Measurements from ENCODE around the gene ABHD16B. TPM values are rescaled to one million over a fixed set of nuclear protein-coding genes. Genes with fewer than 3 reads are reported as not detected.

The ABHD16B gene
- total RNA-seq, 1 experiment from 2014 or later = 0.24 TPM

DNA sequence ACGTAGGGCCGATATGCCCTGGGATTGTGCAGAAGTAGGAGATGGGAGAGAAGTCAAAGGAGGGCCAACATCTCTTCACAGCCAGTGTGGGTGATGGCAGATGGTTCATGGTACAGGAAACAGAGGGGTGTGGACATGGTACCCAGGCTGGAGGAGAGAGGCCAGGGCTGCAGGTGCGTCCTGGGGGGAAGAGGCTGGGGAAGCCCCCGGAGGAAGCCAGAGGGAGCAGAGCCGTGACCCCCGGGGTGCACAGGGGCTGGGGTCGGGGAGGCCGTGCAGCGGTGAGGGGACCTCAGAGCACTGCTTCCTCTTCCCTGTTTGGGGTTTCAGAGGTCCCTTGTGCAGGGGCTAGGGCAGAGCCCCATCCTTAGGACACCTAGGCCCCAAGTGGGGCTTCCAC, 19.0 kb upstream of the ABHD16B start:
- H3K4me1 Mint-ChIP-seq (ENCODE audit: low read depth, unreplicated experiment) = no peaks in the 10 kb centered on the region
- H3K4me3 Mint-ChIP-seq (ENCODE audit: low read depth, unreplicated experiment) = no peak overlapping the region
- TF ChIP-seq, protein P1, sequence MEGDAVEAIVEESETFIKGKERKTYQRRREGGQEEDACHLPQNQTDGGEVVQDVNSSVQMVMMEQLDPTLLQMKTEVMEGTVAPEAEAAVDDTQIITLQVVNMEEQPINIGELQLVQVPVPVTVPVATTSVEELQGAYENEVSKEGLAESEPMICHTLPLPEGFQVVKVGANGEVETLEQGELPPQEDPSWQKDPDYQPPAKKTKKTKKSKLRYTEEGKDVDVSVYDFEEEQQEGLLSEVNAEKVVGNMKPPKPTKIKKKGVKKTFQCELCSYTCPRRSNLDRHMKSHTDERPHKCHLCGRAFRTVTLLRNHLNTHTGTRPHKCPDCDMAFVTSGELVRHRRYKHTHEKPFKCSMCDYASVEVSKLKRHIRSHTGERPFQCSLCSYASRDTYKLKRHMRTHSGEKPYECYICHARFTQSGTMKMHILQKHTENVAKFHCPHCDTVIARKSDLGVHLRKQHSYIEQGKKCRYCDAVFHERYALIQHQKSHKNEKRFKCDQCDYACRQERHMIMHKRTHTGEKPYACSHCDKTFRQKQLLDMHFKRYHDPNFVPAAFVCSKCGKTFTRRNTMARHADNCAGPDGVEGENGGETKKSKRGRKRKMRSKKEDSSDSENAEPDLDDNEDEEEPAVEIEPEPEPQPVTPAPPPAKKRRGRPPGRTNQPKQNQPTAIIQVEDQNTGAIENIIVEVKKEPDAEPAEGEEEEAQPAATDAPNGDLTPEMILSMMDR (IDR thresholded peaks at IDR 0.05; ENCODE audit: unreplicated experiment) = no peak
- peaks cover 43% of the 10 kb centered on the region for H3K27me3 Mint-ChIP-seq (ENCODE audit: unreplicated experiment)
- BruUV-seq (replicated peaks) = no TSS peak
- no peaks in the 10 kb centered on the region for H3K9me3 Mint-ChIP-seq (ENCODE audit: low read depth, unreplicated experiment)
- CTCF ChIA-PET = no interaction called here
- peaks cover 9% of the 10 kb centered on the region for H3K36me3 Mint-ChIP-seq (ENCODE audit: insufficient read depth, unreplicated experiment)
- DNase-seq = no peak
- no peak overlapping the region for H3K27ac Mint-ChIP-seq (ENCODE audit: unreplicated experiment)
- intact Hi-C loops (cut with micrococcal nuclease; ENCODE audit: unreplicated experiment) = no loop called here

DNA sequence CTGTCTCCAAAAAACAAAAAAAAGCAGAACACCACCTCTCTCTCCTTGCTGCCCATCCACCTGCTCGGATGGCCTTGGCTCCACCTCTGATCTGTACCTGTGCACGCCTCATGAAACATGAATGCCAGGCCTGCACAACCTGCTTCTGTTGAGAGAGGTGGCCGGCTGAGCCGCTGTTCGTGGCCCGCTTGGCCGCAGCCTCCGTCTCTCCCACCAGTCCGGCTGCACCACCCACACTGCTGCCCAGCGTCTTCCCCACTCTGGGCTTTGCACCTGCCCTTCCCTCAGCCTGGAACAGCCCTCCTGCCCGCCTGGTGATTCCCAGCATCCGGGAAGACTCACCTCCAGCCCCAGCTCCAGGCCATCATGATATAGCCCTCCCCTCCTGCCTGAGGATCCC, 18.1 kb upstream of the ABHD16B start:
- TF ChIP-seq, protein P1 (IDR thresholded peaks at IDR 0.05; ENCODE audit: unreplicated experiment) = no peak
- no peak for DNase-seq
- intact Hi-C loops (cut with micrococcal nuclease; ENCODE audit: unreplicated experiment) = no loop called here
- H3K27ac Mint-ChIP-seq (ENCODE audit: unreplicated experiment) = no peak overlapping the region
- no peaks in the 10 kb centered on the region for H3K4me1 Mint-ChIP-seq (ENCODE audit: low read depth, unreplicated experiment)
- peaks cover 43% of the 10 kb centered on the region for H3K27me3 Mint-ChIP-seq (ENCODE audit: unreplicated experiment)
- H3K4me3 Mint-ChIP-seq (ENCODE audit: low read depth, unreplicated experiment) = no peak overlapping the region
- CTCF ChIA-PET = interaction anchor here (0.9 kb wide), 1 partner anchor 21 kb away, joined by 3 read pairs; no protein-coding TSS in a partner anchor
- peaks cover 9% of the 10 kb centered on the region for H3K36me3 Mint-ChIP-seq (ENCODE audit: insufficient read depth, unreplicated experiment)
- no TSS peak for BruUV-seq (replicated peaks)
- no peaks in the 10 kb centered on the region for H3K9me3 Mint-ChIP-seq (ENCODE audit: low read depth, unreplicated experiment)

DNA sequence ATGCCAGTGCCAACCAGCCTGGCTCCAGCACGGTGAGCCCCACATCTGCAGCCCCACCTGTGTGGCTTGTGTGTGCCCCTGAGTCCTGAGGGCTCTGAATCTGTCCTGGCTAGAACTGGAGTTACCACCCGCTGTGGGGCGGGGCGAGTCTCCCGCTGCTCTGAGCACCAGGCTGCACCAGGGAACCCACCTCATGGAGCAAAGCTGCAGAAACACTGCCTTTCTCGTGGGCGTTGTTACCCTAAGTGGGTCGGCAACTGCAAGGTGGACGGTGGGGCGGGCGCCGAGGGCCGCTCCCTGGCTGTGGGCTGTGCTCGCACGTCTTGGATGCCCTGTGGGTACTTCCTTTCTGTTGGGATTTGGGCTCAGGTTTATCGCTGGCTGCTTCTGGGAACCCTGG, 17.5 kb upstream of the ABHD16B start:
- TF ChIP-seq, protein P1 (IDR thresholded peaks at IDR 0.05; ENCODE audit: unreplicated experiment) = no peak
- no peaks in the 10 kb centered on the region for H3K9me3 Mint-ChIP-seq (ENCODE audit: low read depth, unreplicated experiment)
- H3K4me3 Mint-ChIP-seq (ENCODE audit: low read depth, unreplicated experiment) = no peak overlapping the region
- H3K27ac Mint-ChIP-seq (ENCODE audit: unreplicated experiment) = no peak overlapping the region
- CTCF ChIA-PET = no interaction called here
- no peak for DNase-seq
- intact Hi-C loops (cut with micrococcal nuclease; ENCODE audit: unreplicated experiment) = no loop called here
- no TSS peak for BruUV-seq (replicated peaks)
- no peaks in the 10 kb centered on the region for H3K4me1 Mint-ChIP-seq (ENCODE audit: low read depth, unreplicated experiment)
- H3K27me3 Mint-ChIP-seq (ENCODE audit: unreplicated experiment) = peaks cover 43% of the 10 kb centered on the region
- peaks cover 9% of the 10 kb centered on the region for H3K36me3 Mint-ChIP-seq (ENCODE audit: insufficient read depth, unreplicated experiment)

DNA sequence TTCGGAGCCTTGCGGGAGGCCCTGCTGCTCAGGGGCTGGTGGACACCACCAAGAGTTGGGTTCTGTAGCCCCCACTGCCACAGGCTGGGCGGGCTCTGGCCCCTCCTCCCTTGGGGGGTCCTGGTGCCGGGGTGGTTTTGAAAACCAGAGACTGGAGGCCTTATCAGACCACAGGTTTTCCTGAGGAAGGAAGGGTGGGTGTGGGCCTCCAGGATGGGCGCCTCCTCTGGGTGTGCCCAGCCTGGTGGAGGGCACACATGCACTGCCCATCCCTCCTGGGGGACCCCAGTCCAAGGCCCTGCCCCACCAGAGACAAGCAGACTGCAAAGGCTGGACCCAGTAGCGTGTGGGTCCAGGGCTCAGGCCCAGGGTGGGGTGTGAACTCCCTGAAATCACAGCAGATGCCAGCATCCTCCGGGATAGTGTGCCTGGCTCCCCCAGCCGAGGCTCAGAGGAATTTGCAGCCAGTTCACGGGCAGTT, 16.7 kb upstream of the ABHD16B start:
- H3K27me3 Mint-ChIP-seq (ENCODE audit: unreplicated experiment) = peaks cover 43% of the 10 kb centered on the region
- H3K4me3 Mint-ChIP-seq (ENCODE audit: low read depth, unreplicated experiment) = no peak overlapping the region
- no peaks in the 10 kb centered on the region for H3K4me1 Mint-ChIP-seq (ENCODE audit: low read depth, unreplicated experiment)
- no peaks in the 10 kb centered on the region for H3K9me3 Mint-ChIP-seq (ENCODE audit: low read depth, unreplicated experiment)
- CTCF ChIA-PET = no interaction called here
- no peak overlapping the region for H3K27ac Mint-ChIP-seq (ENCODE audit: unreplicated experiment)
- DNase-seq = no peak
- BruUV-seq (replicated peaks) = no TSS peak
- intact Hi-C loops (cut with micrococcal nuclease; ENCODE audit: unreplicated experiment) = no loop called here
- peaks cover 9% of the 10 kb centered on the region for H3K36me3 Mint-ChIP-seq (ENCODE audit: insufficient read depth, unreplicated experiment)
- TF ChIP-seq, protein P1 (IDR thresholded peaks at IDR 0.05; ENCODE audit: unreplicated experiment) = no peak

Data from Calu3 (cell line).